ENCODE results near the gene HELZ2. TPM values are rescaled to one million over a fixed set of nuclear protein-coding genes. Genes with fewer than 3 reads are reported as not detected.

HELZ2 gene
- polyA plus RNA-seq, 3 donors: 12.4 to 16.8 (median 12.9) TPM

DNA sequence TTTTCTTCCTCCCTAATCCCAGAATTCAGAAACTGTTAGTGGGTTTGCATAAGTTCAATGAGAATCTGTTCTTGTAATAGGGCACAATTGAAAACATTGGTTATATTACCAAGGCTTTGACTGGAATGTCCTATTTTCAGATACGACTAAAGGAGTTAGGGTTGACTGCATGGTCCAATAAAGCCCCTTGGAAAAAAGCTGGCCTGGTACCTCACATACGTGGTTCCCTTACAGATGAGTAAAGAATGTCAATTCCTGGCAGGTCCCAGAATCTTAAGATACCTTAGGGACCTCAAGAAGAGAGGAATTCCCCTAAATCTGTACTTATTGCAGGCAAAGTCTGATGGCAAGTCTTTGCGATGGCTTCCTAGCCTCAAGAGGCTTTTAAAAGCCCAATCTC, 48.9 kb downstream of the HELZ2 start:
- DNase-seq: no peak

Other genes starting within 250 kb of the HELZ2 start
- gene CHRNA4, start 212.9 kb downstream of the HELZ2 start, polyA plus RNA-seq (ENCODE audit: insufficient read length in 3 of 3): 10 to 100 TPM in 2 of 3 donors, 1 to 10 TPM in 1; 8.6 to 23.6 (median 19.1) TPM
- gene KCNQ2, start 101.6 kb downstream of the HELZ2 start, polyA plus RNA-seq (ENCODE audit: insufficient read length in 3 of 3): 1 to 10 TPM; 7.1 to 8.9 (median 8.1) TPM
- gene EEF1A2, start 75.2 kb downstream of the HELZ2 start, polyA plus RNA-seq (ENCODE audit: insufficient read length in 3 of 3): 1 to 10 TPM in 2 of 3 donors, under 1 TPM in 1; 0.96 to 2.4 (median 1.2) TPM
- 100 to 1,000 TPM; 285 to 420 (median 332) TPM for gene PPDPF, start 53.5 kb downstream of the HELZ2 start, polyA plus RNA-seq (ENCODE audit: insufficient read length in 3 of 3)
- 1 to 10 TPM in 2 of 3 donors, under 1 TPM in 1; 0.80 to 1.7 (median 1.2) TPM for gene PTK6, start 36.9 kb downstream of the HELZ2 start, polyA plus RNA-seq (ENCODE audit: insufficient read length in 3 of 3)
- gene SRMS, start 26.5 kb downstream of the HELZ2 start, polyA plus RNA-seq (ENCODE audit: insufficient read length in 3 of 3): under 1 TPM; 0.19 to 0.26 (median 0.26) TPM
- 1 to 10 TPM in 2 of 3 donors, under 1 TPM in 1; 0.83 to 1.9 (median 1.3) TPM for gene FNDC11, start 20.1 kb downstream of the HELZ2 start, polyA plus RNA-seq (ENCODE audit: insufficient read length in 3 of 3)
- gene GMEB2, start 52.9 kb upstream of the HELZ2 start, polyA plus RNA-seq (ENCODE audit: insufficient read length in 3 of 3): 10 to 100 TPM; 12.4 to 14.2 (median 12.8) TPM
- 10 to 100 TPM; 28.6 to 38.0 (median 32.7) TPM for gene STMN3, start 79.2 kb upstream of the HELZ2 start, polyA plus RNA-seq (ENCODE audit: insufficient read length in 3 of 3)
- 10 to 100 TPM; 17.6 to 23.8 (median 19.1) TPM for gene RTEL1, start 84.1 kb upstream of the HELZ2 start, polyA plus RNA-seq (ENCODE audit: insufficient read length in 3 of 3)
- 1 to 10 TPM; 2.8 to 2.9 (median 2.8) TPM for gene TNFRSF6B, start 122.4 kb upstream of the HELZ2 start, polyA plus RNA-seq (ENCODE audit: insufficient read length in 3 of 3)
- gene ARFRP1, start 133.7 kb upstream of the HELZ2 start, polyA plus RNA-seq (ENCODE audit: insufficient read length in 3 of 3): 10 to 100 TPM; 33.8 to 39.7 (median 37.2) TPM
- 10 to 100 TPM; 24.2 to 28.9 (median 24.8) TPM for gene ZGPAT, start 133.8 kb upstream of the HELZ2 start, polyA plus RNA-seq (ENCODE audit: insufficient read length in 3 of 3)
- 10 to 100 TPM; 11.8 to 13.4 (median 12.4) TPM for gene LIME1, start 162.4 kb upstream of the HELZ2 start, polyA plus RNA-seq (ENCODE audit: insufficient read length in 3 of 3)
- gene SLC2A4RG, start 165.5 kb upstream of the HELZ2 start, polyA plus RNA-seq (ENCODE audit: insufficient read length in 3 of 3): 100 to 1,000 TPM; 107 to 147 (median 140) TPM

All from renal pelvis (tissue), 4 donors.